ENCODE results near the gene SH3BGRL3.
A peak's percentile ranks its signal among the peaks of the same experiment; 100 is the strongest.

GRCh38 chr1:26320896-26321295 lies 41.0 kb downstream of the SH3BGRL3 start:
- TF ChIP-seq POLR2AphosphoS5 (IDR thresholded peaks at IDR 0.05; ENCODE audit: low read depth, low read length) = no peak
- 0 out of 2 replicates have a peak, but pooled peaks have one; percentile 12 for TF ChIP-seq POLR2A (IDR thresholded peaks at IDR 0.05; ENCODE audit: low read depth, low read length)
- no peak for TF ChIP-seq TAF1 (IDR thresholded peaks at IDR 0.05; ENCODE audit: borderline replicate concordance, low read depth, low read length)
